Measurements from ENCODE around the gene SPSB2. TPM values are rescaled to one million over a fixed set of nuclear protein-coding genes. Genes with fewer than 3 reads are reported as not detected.

The SPSB2 gene
- total and polyA plus RNA-seq, 3 donors from 2014 or later = 11.6 to 22.0 (median 21.3) TPM

- no peaks in the 10 kb centered on the region for H3K4me1 ChIP-seq
- H3K4me3 ChIP-seq = no peak overlapping the region
- WGBS, 2 donors = 78 to 88% methylated on average over 10 of the region's 10 CpGs
- DNase-seq = no peak
- H3K36me3 ChIP-seq (ENCODE audit: low read depth, missing control alignments) = no peaks in the 10 kb centered on the region
- intact Hi-C loops (cut with DNase I; ENCODE audit: low total_unique reads) = no loop called here
- no peaks in the 10 kb centered on the region for H3K27me3 ChIP-seq
- H3K27ac ChIP-seq = no peak overlapping the region
- no peaks in the 10 kb centered on the region for H3K9me3 ChIP-seq
- no peak for TF ChIP-seq POLR2A (IDR thresholded peaks at IDR 0.05)
- TF ChIP-seq, protein P1, sequence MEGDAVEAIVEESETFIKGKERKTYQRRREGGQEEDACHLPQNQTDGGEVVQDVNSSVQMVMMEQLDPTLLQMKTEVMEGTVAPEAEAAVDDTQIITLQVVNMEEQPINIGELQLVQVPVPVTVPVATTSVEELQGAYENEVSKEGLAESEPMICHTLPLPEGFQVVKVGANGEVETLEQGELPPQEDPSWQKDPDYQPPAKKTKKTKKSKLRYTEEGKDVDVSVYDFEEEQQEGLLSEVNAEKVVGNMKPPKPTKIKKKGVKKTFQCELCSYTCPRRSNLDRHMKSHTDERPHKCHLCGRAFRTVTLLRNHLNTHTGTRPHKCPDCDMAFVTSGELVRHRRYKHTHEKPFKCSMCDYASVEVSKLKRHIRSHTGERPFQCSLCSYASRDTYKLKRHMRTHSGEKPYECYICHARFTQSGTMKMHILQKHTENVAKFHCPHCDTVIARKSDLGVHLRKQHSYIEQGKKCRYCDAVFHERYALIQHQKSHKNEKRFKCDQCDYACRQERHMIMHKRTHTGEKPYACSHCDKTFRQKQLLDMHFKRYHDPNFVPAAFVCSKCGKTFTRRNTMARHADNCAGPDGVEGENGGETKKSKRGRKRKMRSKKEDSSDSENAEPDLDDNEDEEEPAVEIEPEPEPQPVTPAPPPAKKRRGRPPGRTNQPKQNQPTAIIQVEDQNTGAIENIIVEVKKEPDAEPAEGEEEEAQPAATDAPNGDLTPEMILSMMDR (IDR thresholded peaks at IDR 0.05) = no peak
These were observed 33.5 kb downstream of the SPSB2 start for GRCh38 chr12:6839482-6840201.

- no peaks in the 10 kb centered on the region for H3K36me3 ChIP-seq (ENCODE audit: low read depth, missing control alignments)
- WGBS, 2 donors = 85 to 88% methylated on average over 16 of the region's 16 CpGs
These were observed 34.2 kb downstream of the SPSB2 start for GRCh38 chr12:6838854-6839253.

DNA sequence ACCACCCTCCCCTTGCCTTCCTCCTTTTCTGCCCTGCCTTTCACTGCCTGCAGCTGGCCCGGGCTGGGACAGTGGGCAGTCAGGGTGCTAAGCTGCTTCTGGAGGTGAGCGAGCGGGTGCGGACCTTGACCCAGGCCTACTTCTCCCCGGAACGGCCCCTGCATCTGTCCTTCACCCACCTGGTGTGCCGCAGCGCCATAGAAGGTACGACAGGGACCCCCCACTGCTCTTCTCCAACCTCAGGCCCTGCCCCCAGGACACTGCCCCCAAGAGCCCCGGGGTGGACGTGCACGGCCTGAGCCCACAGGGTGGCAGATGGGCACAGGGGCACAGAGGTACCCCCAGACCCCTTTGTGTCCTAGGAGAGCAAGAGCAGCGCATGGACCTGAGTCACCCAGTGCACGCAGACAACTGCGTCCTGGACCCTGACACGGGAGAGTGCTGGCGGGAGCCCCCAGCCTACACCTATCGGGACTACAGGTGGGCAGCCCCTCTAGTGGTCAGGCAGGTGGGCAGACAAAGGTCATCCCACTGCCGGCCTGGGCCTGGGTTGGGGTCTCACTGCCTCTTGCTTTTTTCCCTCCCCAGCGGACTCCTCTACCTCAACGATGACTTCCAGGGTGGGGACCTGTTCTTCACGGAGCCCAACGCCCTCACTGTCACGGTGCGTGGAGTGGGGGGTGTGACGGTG lies 35.6 kb downstream of the SPSB2 start:
- TF ChIP-seq, protein P1 (IDR thresholded peaks at IDR 0.05) = no peak
- no peak for TF ChIP-seq POLR2A (IDR thresholded peaks at IDR 0.05)
- no peaks in the 10 kb centered on the region for H3K36me3 ChIP-seq (ENCODE audit: low read depth, missing control alignments)
- no peaks in the 10 kb centered on the region for H3K27me3 ChIP-seq
- no peak for DNase-seq
- 91 to 95% methylated on average over 15 to 26 of the region's 26 CpGs for WGBS, 2 donors
- no peak overlapping the region for H3K4me3 ChIP-seq
- H3K4me1 ChIP-seq = no peaks in the 10 kb centered on the region
- H3K9me3 ChIP-seq = no peaks in the 10 kb centered on the region
- no peak overlapping the region for H3K27ac ChIP-seq
- intact Hi-C loops (cut with DNase I; ENCODE audit: low total_unique reads) = no loop called here

More at GRCh38 chr12:6838854-6839253, 34.2 kb downstream of the SPSB2 start:
- intact Hi-C loops (cut with DNase I; ENCODE audit: low total_unique reads) = no loop called here
- TF ChIP-seq, protein P1 (IDR thresholded peaks at IDR 0.05) = no peak
- TF ChIP-seq POLR2A (IDR thresholded peaks at IDR 0.05) = no peak
- Histone ChIP-seq H3K4me3 (no peak overlapping the region), H3K4me1 (no peaks in the 10 kb centered on the region), H3K27ac (no peak overlapping the region), H3K27me3 (no peaks in the 10 kb centered on the region), H3K9me3 (no peaks in the 10 kb centered on the region)
- no peak for DNase-seq

- Histone ChIP-seq H3K9me3 (no peaks in the 10 kb centered on the region), H3K27me3 (no peaks in the 10 kb centered on the region)
- intact Hi-C loops (cut with DNase I; ENCODE audit: low total_unique reads) = no loop called here
These were observed 36.3 kb downstream of the SPSB2 start for GRCh38 chr12:6836851-6837250.

More at GRCh38 chr12:6836851-6837250, 36.3 kb downstream of the SPSB2 start:
- Histone ChIP-seq H3K36me3 (ENCODE audit: low read depth, missing control alignments) (no peaks in the 10 kb centered on the region), H3K27ac (no peak overlapping the region), H3K4me3 (no peak overlapping the region), H3K4me1 (no peaks in the 10 kb centered on the region)
- 79 to 88% methylated on average over 6 to 16 of the region's 16 CpGs for WGBS, 2 donors
- TF ChIP-seq POLR2A (IDR thresholded peaks at IDR 0.05) = no peak
- TF ChIP-seq, protein P1 (IDR thresholded peaks at IDR 0.05) = no peak
- DNase-seq = no peak
